Measurements from ENCODE around the gene CTNNA1.
A peak's percentile ranks its signal among the peaks of the same experiment; 100 is the strongest.
"Not testable (repeated sequence)": the region's sequence is repeated elsewhere in the genome, so short reads cannot be mapped to it uniquely, and the experiment has no call there.

Gene CTNNA1

GRCh38 chr5:138752951-138753793, at the start of gene CTNNA1:
TSS of gene CTNNA1 (plus strand) at chr5:138753425. CDS start at chr5:138781925, 28,500 bp downstream.
- DNase-seq = peak; percentile 17

- DNase-seq = not testable (repeated sequence)
Measured at GRCh38 chr5:138703777-138704176, 49.4 kb upstream of the CTNNA1 start.

GRCh38 chr5:138705007-138705406, 48.2 kb upstream of the CTNNA1 start:
- no peak for DNase-seq

- DNase-seq = no peak
Measured at GRCh38 chr5:138705567-138705966, 47.7 kb upstream of the CTNNA1 start.

- no peak for DNase-seq
Measured at GRCh38 chr5:138706655-138707480, 46.4 kb upstream of the CTNNA1 start.

GRCh38 chr5:138708791-138709190, 44.4 kb upstream of the CTNNA1 start:
- DNase-seq = no peak

GRCh38 chr5:138709202-138709601, 44.0 kb upstream of the CTNNA1 start:
- no peak for DNase-seq

- no peak for DNase-seq
Measured at GRCh38 chr5:138711087-138711486, 42.1 kb upstream of the CTNNA1 start.

GRCh38 chr5:138711811-138712210, 41.4 kb upstream of the CTNNA1 start:
- no peak for DNase-seq

GRCh38 chr5:138712324-138712723, 40.9 kb upstream of the CTNNA1 start:
- DNase-seq = no peak

- no peak for DNase-seq
Measured at GRCh38 chr5:138712791-138713190, 40.4 kb upstream of the CTNNA1 start.

- DNase-seq = no peak
Measured at GRCh38 chr5:138713247-138713646, 40.0 kb upstream of the CTNNA1 start.

GRCh38 chr5:138714694-138715093, 38.5 kb upstream of the CTNNA1 start:
- no peak for DNase-seq

- DNase-seq = not testable (repeated sequence)
Measured at GRCh38 chr5:138715931-138716432, 37.2 kb upstream of the CTNNA1 start.

GRCh38 chr5:138716456-138716924, 36.7 kb upstream of the CTNNA1 start:
- DNase-seq = peak; percentile 70

- DNase-seq = no peak
Measured at GRCh38 chr5:138717399-138717798, 35.8 kb upstream of the CTNNA1 start.

GRCh38 chr5:138719811-138720210, 33.4 kb upstream of the CTNNA1 start:
- DNase-seq = no peak

- no peak for DNase-seq
Measured at GRCh38 chr5:138720840-138721239, 32.4 kb upstream of the CTNNA1 start.

GRCh38 chr5:138721979-138722378, 31.2 kb upstream of the CTNNA1 start:
- DNase-seq = no peak

GRCh38 chr5:138722544-138723177, 30.6 kb upstream of the CTNNA1 start:
- DNase-seq = peak; percentile 32

- no peak for DNase-seq
Measured at GRCh38 chr5:138724470-138725146, 28.6 kb upstream of the CTNNA1 start.

- DNase-seq = peak; percentile 65
Measured at GRCh38 chr5:138725153-138725817, 27.9 kb upstream of the CTNNA1 start.
